ENCODE data around the gene GGN.

DNA sequence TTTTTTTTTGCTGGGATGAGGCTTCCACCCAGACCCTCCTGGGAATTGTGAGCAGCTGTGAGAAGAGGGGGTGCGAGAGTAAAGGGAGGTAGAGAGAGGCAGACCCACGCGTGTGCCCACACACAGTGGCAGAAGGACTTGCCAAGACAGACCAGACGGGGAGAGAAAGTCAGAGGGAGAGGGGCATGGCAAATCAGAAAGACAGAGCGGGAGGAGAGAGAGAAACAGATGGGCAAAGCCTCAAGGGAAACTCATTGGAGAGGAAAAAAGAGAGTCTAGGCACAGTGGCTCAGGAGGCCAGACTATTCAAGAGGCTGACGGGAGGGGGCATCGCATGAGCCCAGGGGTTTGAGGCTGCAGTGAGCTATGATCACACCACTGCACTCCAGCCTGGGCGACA, 35.2 kb downstream of the GGN start:
- TF ChIP-seq, protein P1, sequence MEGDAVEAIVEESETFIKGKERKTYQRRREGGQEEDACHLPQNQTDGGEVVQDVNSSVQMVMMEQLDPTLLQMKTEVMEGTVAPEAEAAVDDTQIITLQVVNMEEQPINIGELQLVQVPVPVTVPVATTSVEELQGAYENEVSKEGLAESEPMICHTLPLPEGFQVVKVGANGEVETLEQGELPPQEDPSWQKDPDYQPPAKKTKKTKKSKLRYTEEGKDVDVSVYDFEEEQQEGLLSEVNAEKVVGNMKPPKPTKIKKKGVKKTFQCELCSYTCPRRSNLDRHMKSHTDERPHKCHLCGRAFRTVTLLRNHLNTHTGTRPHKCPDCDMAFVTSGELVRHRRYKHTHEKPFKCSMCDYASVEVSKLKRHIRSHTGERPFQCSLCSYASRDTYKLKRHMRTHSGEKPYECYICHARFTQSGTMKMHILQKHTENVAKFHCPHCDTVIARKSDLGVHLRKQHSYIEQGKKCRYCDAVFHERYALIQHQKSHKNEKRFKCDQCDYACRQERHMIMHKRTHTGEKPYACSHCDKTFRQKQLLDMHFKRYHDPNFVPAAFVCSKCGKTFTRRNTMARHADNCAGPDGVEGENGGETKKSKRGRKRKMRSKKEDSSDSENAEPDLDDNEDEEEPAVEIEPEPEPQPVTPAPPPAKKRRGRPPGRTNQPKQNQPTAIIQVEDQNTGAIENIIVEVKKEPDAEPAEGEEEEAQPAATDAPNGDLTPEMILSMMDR (IDR thresholded peaks at IDR 0.05), result no peak
- TF ChIP-seq POLR2A (IDR thresholded peaks at IDR 0.05), result no peak

Data from right lobe of liver (tissue), 4 donors.